Measurements from ENCODE around the gene EDN1. TPM values are rescaled to one million over a fixed set of nuclear protein-coding genes. Genes with fewer than 3 reads are reported as not detected.
"Not testable (repeated sequence)": the region's sequence is repeated elsewhere in the genome, so short reads cannot be mapped to it uniquely, and the experiment has no call there.

EDN1 gene
- total RNA-seq, 6 donors from 2014 or later: 6.5 to 40.6 (median 18.6) TPM

- no peaks in the 10 kb centered on the region for H3K9me3 ChIP-seq
- WGBS, 2 donors: 78 to 87% methylated on average over 3 of the region's 3 CpGs
- ATAC-seq (ENCODE audit: low FRiP score in 2 of 2): peak in 1 of 2 donors; percentile 32
- TF ChIP-seq POLR2A (IDR thresholded peaks at IDR 0.05): no peak
- TF ChIP-seq POLR2AphosphoS5 (IDR thresholded peaks at IDR 0.05): peak in 1 of 2 donors; percentile 28
- peaks cover 5 to 10% (median 6%) of the 10 kb centered on the region in 4 donors for H3K4me1 ChIP-seq
- no peak overlapping the region for H3K4me3 ChIP-seq
- no peak for DNase-seq
- H3K27ac ChIP-seq: peak overlapping the region in 1 of 4 donors; percentile 9
- no peaks in the 10 kb centered on the region for H3K36me3 ChIP-seq
- no peaks in the 10 kb centered on the region for H3K27me3 ChIP-seq
These were observed 38.5 kb downstream of the EDN1 start for GRCh38 chr6:12328701-12329100.

DNA sequence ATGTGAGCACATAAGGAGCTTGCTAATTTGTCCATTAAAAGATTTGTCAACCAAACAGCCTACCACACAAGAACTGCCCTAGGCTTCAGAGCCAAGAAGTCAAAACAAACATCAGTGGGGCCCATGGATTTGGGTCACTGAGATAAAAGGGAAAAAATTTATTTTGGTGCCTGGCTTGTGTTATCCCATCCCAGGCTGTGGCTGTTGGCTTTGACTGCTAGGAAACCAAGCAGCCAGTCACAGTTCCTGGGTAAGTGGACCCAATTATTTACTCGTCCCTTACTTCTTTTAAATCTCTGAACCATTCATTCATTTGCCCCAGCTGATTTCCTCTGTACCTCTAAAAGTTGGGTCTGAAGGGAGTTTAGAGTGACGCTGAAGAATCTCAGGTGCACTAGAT lies 41.3 kb downstream of the EDN1 start:
- WGBS, 2 donors: 68 to 69% methylated on average over 2 of the region's 2 CpGs
- Histone ChIP-seq H3K27ac (peak overlapping the region in 3 of 4 donors; percentile 19 to 54 (median 42)), H3K4me1 (peaks cover 0 to 6% (median 5%) of the 10 kb centered on the region in 4 donors), H3K36me3 (no peaks in the 10 kb centered on the region), H3K27me3 (no peaks in the 10 kb centered on the region), H3K9me3 (no peaks in the 10 kb centered on the region), H3K4me3 (no peak overlapping the region)
- DNase-seq (no peak), ATAC-seq (ENCODE audit: low FRiP score in 2 of 2) (no peak)
- TF ChIP-seq POLR2A (IDR thresholded peaks at IDR 0.05): no peak
- no peak for TF ChIP-seq POLR2AphosphoS5 (IDR thresholded peaks at IDR 0.05)
- no peak for TF ChIP-seq CTCF (IDR thresholded peaks at IDR 0.05)
- no peak for TF ChIP-seq EP300 (IDR thresholded peaks at IDR 0.05)

DNA sequence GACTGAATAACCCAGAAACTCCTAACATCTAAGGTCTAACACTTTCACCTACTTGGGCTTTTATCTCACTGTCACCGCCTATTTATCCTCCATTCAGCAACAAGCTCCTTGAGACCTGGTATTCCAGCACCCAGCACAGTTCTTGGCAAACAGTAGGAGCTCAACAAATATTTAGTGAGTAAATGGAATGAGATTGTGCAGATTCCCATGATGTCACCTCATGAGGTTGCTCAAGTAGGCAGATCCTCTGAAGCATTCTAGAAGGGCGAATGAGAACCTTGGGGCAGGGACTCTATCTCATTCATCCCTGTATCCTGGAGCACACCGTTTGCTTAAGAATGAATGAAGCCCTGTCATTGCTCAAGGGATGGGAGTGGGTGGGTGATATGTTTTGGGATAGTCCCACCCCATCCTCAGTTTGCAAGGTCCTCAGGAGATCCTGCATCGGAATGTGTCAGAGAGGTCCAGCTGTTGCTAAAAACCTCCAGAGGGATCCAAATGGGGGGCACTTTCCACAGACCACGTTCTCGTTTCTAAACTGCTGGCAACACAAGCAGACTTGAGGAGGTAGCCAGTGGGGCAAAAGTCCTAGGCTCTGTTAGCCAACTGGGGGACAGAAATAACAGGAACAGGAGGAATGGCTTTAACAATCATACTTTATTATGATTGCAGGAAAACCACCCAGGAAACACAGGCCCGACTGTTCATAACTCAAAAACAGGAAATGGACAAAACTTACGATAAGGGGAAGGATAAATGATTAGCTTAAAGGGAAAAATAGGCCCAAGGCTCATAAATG lies 42.0 kb downstream of the EDN1 start:
- Histone ChIP-seq H3K27ac (peak overlapping the region in 2 of 4 donors; percentile 19 to 42), H3K27me3 (no peaks in the 10 kb centered on the region), H3K36me3 (no peaks in the 10 kb centered on the region), H3K4me3 (no peak overlapping the region), H3K4me1 (peaks cover 0 to 6% (median 5%) of the 10 kb centered on the region in 4 donors), H3K9me3 (no peaks in the 10 kb centered on the region)
- no peak for TF ChIP-seq EP300 (IDR thresholded peaks at IDR 0.05)
- TF ChIP-seq POLR2AphosphoS5 (IDR thresholded peaks at IDR 0.05): peak in 1 of 2 donors; percentile 35
- WGBS, 2 donors: 50 to 56% methylated on average over 8 of the region's 8 CpGs
- peak; percentile 47 to 63 for ATAC-seq (ENCODE audit: low FRiP score in 2 of 2)
- DNase-seq: no peak

DNA sequence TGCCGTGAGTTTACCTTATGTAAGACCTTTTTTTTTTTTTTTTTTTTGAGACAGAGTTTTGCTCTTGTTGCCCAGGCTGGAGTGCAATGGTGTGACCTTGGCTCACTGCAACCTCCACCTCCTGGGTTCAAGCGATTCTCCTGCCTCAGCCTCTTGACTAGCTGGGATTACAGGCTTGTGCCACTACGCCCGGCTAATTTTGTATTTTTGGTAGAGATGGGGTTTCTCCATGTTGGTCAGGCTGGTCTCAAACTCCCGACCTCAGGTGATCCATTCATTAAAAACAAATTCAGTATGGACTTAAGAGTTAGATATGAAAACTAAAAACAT lies 42.6 kb downstream of the EDN1 start:
- DNase-seq; H3K36me3 ChIP-seq; H3K4me1 ChIP-seq; ATAC-seq (ENCODE audit: low FRiP score in 2 of 2); H3K9me3 ChIP-seq; H3K27ac ChIP-seq; H3K4me3 ChIP-seq; H3K27me3 ChIP-seq: not testable (repeated sequence)
- 80 to 85% methylated on average over 5 of the region's 5 CpGs for WGBS, 2 donors

DNA sequence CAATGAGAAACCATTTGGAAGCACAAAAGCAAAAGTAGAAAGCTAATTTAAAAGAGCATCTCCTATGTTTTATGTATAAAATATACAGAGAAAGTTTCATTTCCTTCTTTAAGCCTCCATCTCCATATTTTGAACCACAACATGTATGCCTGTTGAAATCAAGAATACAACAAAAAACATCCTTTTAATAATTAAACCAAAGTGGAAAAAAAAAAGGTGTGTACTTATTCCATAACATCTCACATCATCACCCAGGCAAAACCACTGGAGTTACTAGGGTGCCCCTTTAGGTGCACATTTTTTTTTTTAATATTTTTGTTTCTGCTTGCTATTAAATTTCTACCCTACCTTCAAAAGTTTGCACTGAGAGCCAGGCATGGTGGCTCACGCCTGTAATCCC lies 43.0 kb downstream of the EDN1 start:
- DNase-seq: no peak
- peaks cover 0 to 6% (median 5%) of the 10 kb centered on the region in 4 donors for H3K4me1 ChIP-seq
- H3K27me3 ChIP-seq: no peaks in the 10 kb centered on the region
- no peak for ATAC-seq (ENCODE audit: low FRiP score in 2 of 2)
- 93 to 94% methylated on average over 1 of the region's 1 CpG for WGBS, 2 donors
- H3K36me3 ChIP-seq: no peaks in the 10 kb centered on the region
- no peak overlapping the region for H3K27ac ChIP-seq
- TF ChIP-seq EP300 (IDR thresholded peaks at IDR 0.05) (no peak), POLR2AphosphoS5 (IDR thresholded peaks at IDR 0.05) (no peak), POLR2A (IDR thresholded peaks at IDR 0.05) (no peak), CTCF (IDR thresholded peaks at IDR 0.05) (no peak)
- no peak overlapping the region for H3K4me3 ChIP-seq
- no peaks in the 10 kb centered on the region for H3K9me3 ChIP-seq

DNA sequence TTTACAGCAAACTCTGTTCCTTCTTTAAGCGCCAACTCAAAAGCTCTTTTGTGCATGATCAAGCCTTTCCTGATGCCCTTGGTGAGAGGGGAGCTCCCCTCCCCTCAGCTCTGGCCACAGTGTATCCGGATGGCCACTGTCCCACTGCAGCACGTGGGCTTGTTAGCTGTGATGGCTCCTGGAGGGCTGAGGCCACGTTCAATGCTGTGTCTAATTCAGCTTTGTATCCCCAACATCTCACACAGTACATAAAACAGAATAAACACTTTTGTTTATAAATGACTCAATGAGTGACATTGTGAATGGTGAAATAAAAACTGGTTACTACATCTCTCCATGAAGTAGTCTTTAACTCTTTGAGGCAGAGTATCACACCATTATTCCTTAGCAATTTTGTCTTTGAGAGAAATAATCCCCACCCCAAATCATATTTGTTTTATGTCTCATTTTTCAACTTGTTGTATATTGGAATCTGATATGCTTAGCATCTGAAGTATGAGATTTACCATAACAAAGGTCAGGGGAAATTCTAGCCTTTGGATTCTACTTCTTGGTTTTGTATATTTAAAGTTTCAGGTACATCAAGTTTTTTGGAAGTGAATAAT lies 44.5 kb downstream of the EDN1 start:
- TF ChIP-seq EP300 (IDR thresholded peaks at IDR 0.05): no peak
- no peak for TF ChIP-seq POLR2AphosphoS5 (IDR thresholded peaks at IDR 0.05)
- TF ChIP-seq POLR2A (IDR thresholded peaks at IDR 0.05): no peak
- TF ChIP-seq CTCF (IDR thresholded peaks at IDR 0.05): no peak
- no peak for DNase-seq
- whole genome bisulfite sequencing, 2 donors: 66 to 68% methylated on average over 4 of the region's 4 CpGs
- H3K4me1 ChIP-seq: peaks cover 0 to 6% (median 5%) of the 10 kb centered on the region in 4 donors
- no peak for ATAC-seq (ENCODE audit: low FRiP score in 2 of 2)
- H3K27me3 ChIP-seq: no peaks in the 10 kb centered on the region
- no peak overlapping the region for H3K27ac ChIP-seq
- H3K36me3 ChIP-seq: no peaks in the 10 kb centered on the region
- H3K9me3 ChIP-seq: no peaks in the 10 kb centered on the region
- no peak overlapping the region for H3K4me3 ChIP-seq
